Motor neuron (in vitro differentiated cells): ENCODE data around the gene TMEM200A. TPM values are rescaled to one million over a fixed set of nuclear protein-coding genes. Genes with fewer than 3 reads are reported as not detected.
"Not testable (repeated sequence)": the region's sequence is repeated elsewhere in the genome, so short reads cannot be mapped to it uniquely, and the experiment has no call there.

Source experiments
- ATAC-seq, 8 experiments: fragments of 200-7000 bp; cut with Tn5 transposase; replicated peaks in 6 of 8; 2 replicates each; pipeline ENCODE4 v1.8.0; 2021; ENCODE audit warnings: mild to moderate bottlenecking in 8 of 8, moderate library complexity in 8 of 8
- H3K27ac ChIP-seq, 2 donors: fragments of 250-450 bp; sonication (Bioruptor Pico); 2 replicates each; pipeline ENCODE4 v1.9.0; 2021; ENCODE audit warnings: antibody characterized with exemption in 2 of 2, mild to moderate bottlenecking in 2 of 2, moderate library complexity in 1 of 2
- H3K4me1 ChIP-seq, 2 donors: fragments of 250-450 bp; sonication (Bioruptor Pico); replicated peaks in 1 of 2; 2 replicates each; pipeline ENCODE4 v1.6.1; 2021; ENCODE audit warnings: antibody characterized with exemption in 2 of 2, mild to moderate bottlenecking in 2 of 2, moderate library complexity in 1 of 2
- H3K4me3 ChIP-seq, 5 donors: fragments of 250-450 bp; sonication (Bioruptor Pico); 2 replicates each; pipeline ENCODE4 v1.9.0; 2021; ENCODE audit warnings: antibody characterized with exemption in 5 of 5, mild to moderate bottlenecking in 5 of 5, moderate library complexity in 4 of 5
- WGBS, 10 experiments: fragments of 450-650 bp; shearing (Covaris generic); methylation state at CpG; one replicate each; pipeline ENCODE4 v1.0.0; 2022; 5-methylcytosine and 5-hydroxymethylcytosine counted together
- in situ Hi-C, 9 experiments: fragments of 400-800 bp; cut with MboI; loops; one replicate each; pipeline ENCODE4 v1.15.0; 2021; ENCODE audit warnings: low sequenced_read_pairs in 9 of 9, low pct_unique_long_range_greater_than_20kb in 2 of 9; ENCODE audit not compliant: unreplicated experiment in 9 of 9
- total RNA-seq, 8 experiments: library from RNA; unstranded; fragments of 300-600 nt; gene quantifications; 2 replicates each; pipeline versions ENCODE4 v1.2.3 to v1.2.4, GENCODE V29; 2022

TMEM200A gene
- total RNA-seq = 10 to 100 TPM in 2 of 8 experiments, 1 to 10 TPM in 4, under 1 TPM in 1, not detected in 1; 0.59 to 31.7 (median 8.7) TPM

- peak within 1 kb of the TSS; percentile 68 to 92 (median 89) for H3K4me3 ChIP-seq
- peaks cover 0 to 6% of the 10 kb centered on the region in 2 donors for H3K4me1 ChIP-seq
- peak; percentile 68 to 86 (median 74) for ATAC-seq
- in situ Hi-C loops = loop anchor here in 4 of 9 experiments (25.0 kb wide), 3 partner anchors 322 to 472 kb away; partner anchors contain the start of gene SMLR1 (in 1 of the 4)
- H3K27ac ChIP-seq = peak within 1 kb of the TSS; percentile 12 to 44
- WGBS, 10 experiments = 0 to 33% (median 3%) methylated on average over 1 to 5 of the region's 84 CpGs; no CpG with 5 or more reads in 6 of the 10 experiments
Observed at GRCh38 chr6:130365166-130366106, at the start of gene TMEM200A. Gene TMEM200A, plus strand, starts transcription at chr6:130366017. Its CDS starts 74,406 bp downstream, at chr6:130440423.

- in situ Hi-C loops = loop anchor here in 4 of 9 experiments (10.0 to 25.0 kb wide), 3 partner anchors 374 to 524 kb away; partner anchors contain the start of gene SMLR1 (in 2 of the 4)
- ATAC-seq = no peak
- H3K27ac ChIP-seq = no peak overlapping the region
- H3K4me3 ChIP-seq = no peak overlapping the region
- 81 to 100% (median 86%) methylated on average over 1 to 2 of the region's 2 CpGs; no CpG with 5 or more reads in 4 of the 10 experiments for WGBS, 10 experiments
- no peaks in the 10 kb centered on the region for H3K4me1 ChIP-seq
Observed at GRCh38 chr6:130320908-130321307, 44.9 kb upstream of the TMEM200A start.

- Histone ChIP-seq H3K4me1 (no peaks in the 10 kb centered on the region), H3K27ac (no peak overlapping the region), H3K4me3 (no peak overlapping the region)
- in situ Hi-C loops = loop anchor here in 4 of 9 experiments (10.0 to 25.0 kb wide), 3 partner anchors 372 to 522 kb away; partner anchors contain the start of gene SMLR1 (in 2 of the 4)
- WGBS, 10 experiments = 0 to 57% (median 3%) methylated on average over 1 to 3 of the region's 3 CpGs; no CpG with 5 or more reads in 1 of the 10 experiments
- ATAC-seq = peak in 4 of 8 experiments; percentile 34 to 59 (median 41)
Observed at GRCh38 chr6:130322673-130323268, 43.0 kb upstream of the TMEM200A start.

GRCh38 chr6:130324657-130325056, 41.2 kb upstream of the TMEM200A start:
- Histone ChIP-seq H3K4me3 (no peak overlapping the region), H3K4me1 (no peaks in the 10 kb centered on the region), H3K27ac (no peak overlapping the region)
- peak in 2 of 8 experiments; percentile 20 to 22 for ATAC-seq
- 0 to 100% (median 85%) methylated on average over 1 to 4 of the region's 4 CpGs; no CpG with 5 or more reads in 1 of the 10 experiments for WGBS, 10 experiments
- in situ Hi-C loops = loop anchor here in 4 of 9 experiments (10.0 to 25.0 kb wide), 3 partner anchors 370 to 520 kb away; partner anchors contain the start of gene SMLR1 (in 2 of the 4)

GRCh38 chr6:130326496-130326895, 39.3 kb upstream of the TMEM200A start:
- in situ Hi-C loops = loop anchor here in 2 of 9 experiments (10.0 kb wide), 2 partner anchors 368 to 518 kb away; no protein-coding TSS in a partner anchor

GRCh38 chr6:130337534-130337933, 28.3 kb upstream of the TMEM200A start:
- Histone ChIP-seq H3K4me1 (no peaks in the 10 kb centered on the region), H3K4me3 (no peak overlapping the region), H3K27ac (no peak overlapping the region)
- WGBS, 10 experiments = 0 to 100% (median 66%) methylated on average over 1 to 3 of the region's 3 CpGs
- ATAC-seq = no peak
- in situ Hi-C loops = no loop called here

More at GRCh38 chr6:130326496-130326895, 39.3 kb upstream of the TMEM200A start:
- 71 to 100% (median 88%) methylated on average over 2 to 3 of the region's 3 CpGs; no CpG with 5 or more reads in 1 of the 10 experiments for WGBS, 10 experiments
- H3K4me1 ChIP-seq = no peaks in the 10 kb centered on the region
- no peak overlapping the region for H3K4me3 ChIP-seq
- no peak for ATAC-seq
- H3K27ac ChIP-seq = no peak overlapping the region

GRCh38 chr6:130346324-130346723, 19.5 kb upstream of the TMEM200A start:
- ATAC-seq, in situ Hi-C loops, H3K4me3 ChIP-seq, H3K27ac ChIP-seq, H3K4me1 ChIP-seq: not testable (repeated sequence)
- WGBS, 10 experiments = 7 to 93% (median 90%) methylated on average over 2 to 3 of the region's 9 CpGs; no CpG with 5 or more reads in 5 of the 10 experiments

GRCh38 chr6:130354322-130354721, 11.5 kb upstream of the TMEM200A start:
- Histone ChIP-seq H3K27ac (no peak overlapping the region), H3K4me3 (no peak overlapping the region), H3K4me1 (no peaks in the 10 kb centered on the region)
- 17 to 63% (median 38%) methylated on average over 1 of the region's 1 CpG; no CpG with 5 or more reads in 3 of the 10 experiments for WGBS, 10 experiments
- in situ Hi-C loops = loop anchor here in 4 of 9 experiments (25.0 kb wide), 3 partner anchors 333 to 483 kb away; partner anchors contain the start of gene SMLR1 (in 1 of the 4)
- ATAC-seq = no peak

- Histone ChIP-seq H3K4me1 (no peaks in the 10 kb centered on the region), H3K27ac (no peak overlapping the region), H3K4me3 (no peak overlapping the region)
- 100% methylated on average over 1 of the region's 1 CpG; no CpG with 5 or more reads in 4 of the 10 experiments for WGBS, 10 experiments
- in situ Hi-C loops = loop anchor here in 4 of 9 experiments (25.0 kb wide), 3 partner anchors 332 to 482 kb away; partner anchors contain the start of gene SMLR1 (in 1 of the 4)
- peak in 1 of 8 experiments; percentile 29 for ATAC-seq
Observed at GRCh38 chr6:130355572-130355971, 10.2 kb upstream of the TMEM200A start.

- ATAC-seq = no peak
- in situ Hi-C loops = loop anchor here in 4 of 9 experiments (25.0 kb wide), 3 partner anchors 330 to 480 kb away; partner anchors contain the start of gene SMLR1 (in 1 of the 4)
- 40 to 94% (median 76%) methylated on average over 1 to 2 of the region's 2 CpGs; no CpG with 5 or more reads in 3 of the 10 experiments for WGBS, 10 experiments
- H3K27ac ChIP-seq = no peak overlapping the region
- H3K4me3 ChIP-seq = no peak overlapping the region
- H3K4me1 ChIP-seq = no peaks in the 10 kb centered on the region
Observed at GRCh38 chr6:130357436-130357835, 8.4 kb upstream of the TMEM200A start.

GRCh38 chr6:130359736-130360135, 6.1 kb upstream of the TMEM200A start:
- in situ Hi-C loops = loop anchor here in 4 of 9 experiments (25.0 kb wide), 3 partner anchors 328 to 478 kb away; partner anchors contain the start of gene SMLR1 (in 1 of the 4)
- peak in 5 of 8 experiments; percentile 19 to 97 (median 50) for ATAC-seq
- Histone ChIP-seq H3K4me1 (no peaks in the 10 kb centered on the region), H3K4me3 (no peak overlapping the region), H3K27ac (no peak overlapping the region)

GRCh38 chr6:130362128-130362527, 3.7 kb upstream of the TMEM200A start:
- in situ Hi-C loops = loop anchor here in 4 of 9 experiments (25.0 kb wide), 3 partner anchors 325 to 475 kb away; partner anchors contain the start of gene SMLR1 (in 1 of the 4)
- no peak overlapping the region for H3K27ac ChIP-seq
- H3K4me1 ChIP-seq = no peaks in the 10 kb centered on the region
- no peak overlapping the region for H3K4me3 ChIP-seq
- WGBS, 10 experiments = 20 to 83% (median 73%) methylated on average over 1 to 4 of the region's 4 CpGs; no CpG with 5 or more reads in 3 of the 10 experiments
- ATAC-seq = no peak
